ENCODE data around the gene OSBPL8. TPM values are rescaled to one million over a fixed set of nuclear protein-coding genes. Genes with fewer than 3 reads are reported as not detected.

The OSBPL8 gene
- total RNA-seq, 4 donors from 2014 or later = 25.6 to 46.0 (median 43.4) TPM

DNA sequence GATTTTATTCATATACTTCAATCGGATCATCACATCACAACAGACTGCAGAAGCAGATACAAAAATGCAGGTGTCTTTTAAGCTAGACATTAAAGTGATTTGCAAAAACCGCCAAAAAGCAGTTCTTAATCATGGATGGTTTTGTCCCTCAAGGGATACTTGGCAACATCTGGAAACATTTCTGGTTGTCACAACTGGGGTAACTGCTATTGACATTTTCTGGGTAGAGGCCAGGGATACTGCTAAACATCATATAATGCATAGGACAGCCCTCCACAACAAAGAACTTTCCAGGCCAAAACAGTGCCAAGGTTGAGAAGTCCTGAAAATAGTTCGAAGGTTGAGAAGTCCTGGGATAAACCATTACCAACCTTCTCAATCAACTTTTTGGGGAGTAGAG, 109.6 kb downstream of the OSBPL8 start:
- ATAC-seq = no peak
- no peak overlapping the region for H3K4me3 ChIP-seq
- H3K36me3 ChIP-seq = peaks cover 2 to 7% of the 10 kb centered on the region in 2 donors
- peaks cover 6 to 10% of the 10 kb centered on the region in 2 donors for H3K4me1 ChIP-seq
- no peaks in the 10 kb centered on the region for H3K9me3 ChIP-seq
- H3K27me3 ChIP-seq = no peaks in the 10 kb centered on the region
- no peak overlapping the region for H3K27ac ChIP-seq
- in situ Hi-C loops (cut with MboI; ENCODE audit: low sequenced_read_pairs in 4 of 4) (no loop called here), intact Hi-C loops (cut with DNase I; ENCODE audit: low total_unique reads) (loop anchor here (10.0 kb wide), 2 partner anchors 185 to 415 kb away; partner anchors contain the start of gene PHLDA1)
- no peak for DNase-seq
- TF ChIP-seq POLR2A (IDR thresholded peaks at IDR 0.05) = no peak

DNA sequence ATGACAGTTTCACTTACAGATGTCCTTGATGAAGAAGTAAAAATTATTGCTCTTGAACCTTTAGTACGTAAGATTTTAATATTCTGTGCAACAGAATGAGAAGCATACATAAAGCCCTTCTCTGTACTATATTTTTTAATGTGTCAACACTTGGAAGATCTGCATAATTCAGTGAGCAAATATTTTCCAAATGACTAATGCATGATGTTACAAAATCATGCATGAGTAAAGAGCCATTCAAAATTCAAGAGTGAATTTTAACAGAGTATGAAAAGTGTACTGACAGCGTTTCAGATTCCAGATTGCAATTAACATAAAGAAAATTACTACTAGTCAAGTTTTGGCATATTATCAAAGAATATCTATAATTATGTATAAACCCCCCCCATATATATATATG, 110.0 kb downstream of the OSBPL8 start:
- no peaks in the 10 kb centered on the region for H3K27me3 ChIP-seq
- peaks cover 2 to 7% of the 10 kb centered on the region in 2 donors for H3K36me3 ChIP-seq
- intact Hi-C loops (cut with DNase I; ENCODE audit: low total_unique reads) = no loop called here
- H3K27ac ChIP-seq = peak overlapping the region in 1 of 4 donors; percentile 21
- H3K4me3 ChIP-seq = no peak overlapping the region
- ATAC-seq = peak in 1 of 2 donors; percentile 35
- TF ChIP-seq POLR2A (IDR thresholded peaks at IDR 0.05) = no peak
- TF ChIP-seq, protein P1, sequence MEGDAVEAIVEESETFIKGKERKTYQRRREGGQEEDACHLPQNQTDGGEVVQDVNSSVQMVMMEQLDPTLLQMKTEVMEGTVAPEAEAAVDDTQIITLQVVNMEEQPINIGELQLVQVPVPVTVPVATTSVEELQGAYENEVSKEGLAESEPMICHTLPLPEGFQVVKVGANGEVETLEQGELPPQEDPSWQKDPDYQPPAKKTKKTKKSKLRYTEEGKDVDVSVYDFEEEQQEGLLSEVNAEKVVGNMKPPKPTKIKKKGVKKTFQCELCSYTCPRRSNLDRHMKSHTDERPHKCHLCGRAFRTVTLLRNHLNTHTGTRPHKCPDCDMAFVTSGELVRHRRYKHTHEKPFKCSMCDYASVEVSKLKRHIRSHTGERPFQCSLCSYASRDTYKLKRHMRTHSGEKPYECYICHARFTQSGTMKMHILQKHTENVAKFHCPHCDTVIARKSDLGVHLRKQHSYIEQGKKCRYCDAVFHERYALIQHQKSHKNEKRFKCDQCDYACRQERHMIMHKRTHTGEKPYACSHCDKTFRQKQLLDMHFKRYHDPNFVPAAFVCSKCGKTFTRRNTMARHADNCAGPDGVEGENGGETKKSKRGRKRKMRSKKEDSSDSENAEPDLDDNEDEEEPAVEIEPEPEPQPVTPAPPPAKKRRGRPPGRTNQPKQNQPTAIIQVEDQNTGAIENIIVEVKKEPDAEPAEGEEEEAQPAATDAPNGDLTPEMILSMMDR (IDR thresholded peaks at IDR 0.05 in 4 of 5, conservative IDR thresholded peaks at IDR 0.05 in 1 of 5) = no peak
- DNase-seq = no peak
- no peaks in the 10 kb centered on the region for H3K9me3 ChIP-seq
- in situ Hi-C loops (cut with MboI; ENCODE audit: low sequenced_read_pairs in 4 of 4) = no loop called here
- peaks cover 10 to 13% of the 10 kb centered on the region in 2 donors for H3K4me1 ChIP-seq

DNA sequence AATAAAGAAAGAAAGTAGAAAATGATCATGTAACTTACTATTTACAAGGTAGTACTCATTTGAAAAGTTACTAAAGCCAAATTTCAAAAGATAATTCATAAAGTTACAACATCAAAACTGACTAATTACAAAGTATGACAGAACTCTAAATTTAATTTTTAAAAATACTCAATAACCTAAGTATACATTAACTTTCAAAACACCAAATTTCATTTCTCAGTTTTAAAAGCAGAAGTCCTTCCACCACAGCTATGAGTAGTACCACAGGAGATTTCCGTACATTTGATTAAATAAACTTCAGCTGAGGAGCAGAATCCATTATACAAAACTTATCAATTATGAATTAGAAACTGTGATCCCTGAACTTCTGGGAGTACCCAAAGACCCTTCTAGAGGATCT, 110.6 kb downstream of the OSBPL8 start:
- H3K9me3 ChIP-seq = no peaks in the 10 kb centered on the region
- in situ Hi-C loops (cut with MboI; ENCODE audit: low sequenced_read_pairs in 4 of 4) (no loop called here), intact Hi-C loops (cut with DNase I; ENCODE audit: low total_unique reads) (no loop called here)
- H3K36me3 ChIP-seq = peaks cover 2 to 7% of the 10 kb centered on the region in 2 donors
- peaks cover 16 to 19% of the 10 kb centered on the region in 2 donors for H3K4me1 ChIP-seq
- ATAC-seq (no peak), DNase-seq (no peak)
- H3K27me3 ChIP-seq = no peaks in the 10 kb centered on the region
- TF ChIP-seq, protein P1 (IDR thresholded peaks at IDR 0.05 in 4 of 5, conservative IDR thresholded peaks at IDR 0.05 in 1 of 5) = no peak
- TF ChIP-seq POLR2A (IDR thresholded peaks at IDR 0.05) = no peak
- H3K27ac ChIP-seq = peak overlapping the region in 1 of 4 donors; percentile 21
- no peak overlapping the region for H3K4me3 ChIP-seq

DNA sequence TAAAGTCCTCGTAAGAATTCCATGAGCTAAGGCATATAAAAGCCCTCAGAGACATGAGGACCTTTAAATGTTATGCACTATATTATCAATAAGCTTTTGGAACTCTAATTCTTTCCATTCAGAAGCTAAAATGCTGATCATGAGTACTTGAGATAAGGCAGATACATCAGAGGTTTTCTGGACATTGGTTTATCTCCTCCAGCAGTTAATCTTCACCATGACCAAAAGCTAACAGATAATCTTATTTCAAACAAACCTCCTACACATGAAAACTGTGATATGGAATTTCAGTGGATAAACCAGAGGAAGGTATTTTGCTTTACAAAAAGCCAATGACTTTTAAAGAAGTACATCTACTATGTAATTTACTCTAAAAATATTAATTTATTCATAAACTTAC, 113.5 kb downstream of the OSBPL8 start:
- in situ Hi-C loops (cut with MboI; ENCODE audit: low sequenced_read_pairs in 4 of 4) (no loop called here), intact Hi-C loops (cut with DNase I; ENCODE audit: low total_unique reads) (no loop called here)
- no peak overlapping the region for H3K27ac ChIP-seq
- H3K36me3 ChIP-seq = peaks cover 2 to 7% of the 10 kb centered on the region in 2 donors
- peaks cover 25 to 28% of the 10 kb centered on the region in 2 donors for H3K4me1 ChIP-seq
- no peak overlapping the region for H3K4me3 ChIP-seq
- ATAC-seq (no peak), DNase-seq (no peak)
- H3K9me3 ChIP-seq = no peaks in the 10 kb centered on the region
- TF ChIP-seq POLR2A (IDR thresholded peaks at IDR 0.05) = no peak
- TF ChIP-seq, protein P1 (IDR thresholded peaks at IDR 0.05 in 4 of 5, conservative IDR thresholded peaks at IDR 0.05 in 1 of 5) = no peak
- H3K27me3 ChIP-seq = no peaks in the 10 kb centered on the region

DNA sequence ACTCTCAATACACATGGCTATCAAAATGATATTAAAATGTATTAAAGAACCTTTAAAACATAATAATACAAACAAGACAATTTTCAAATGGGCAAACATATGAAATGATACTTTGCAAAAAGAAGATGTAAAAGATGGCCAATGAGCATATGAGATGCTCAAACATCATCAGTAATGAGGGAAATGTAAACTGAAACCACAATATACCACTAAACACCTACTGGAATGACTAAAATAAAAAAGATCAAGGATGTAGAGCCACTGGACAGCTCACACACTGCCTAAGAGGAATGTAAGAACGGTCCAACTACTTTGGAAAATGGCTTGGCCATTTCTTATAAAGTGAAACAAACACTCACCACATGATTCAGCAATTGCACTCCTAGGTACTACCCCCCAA, 114.1 kb downstream of the OSBPL8 start:
- no peaks in the 10 kb centered on the region for H3K9me3 ChIP-seq
- in situ Hi-C loops (cut with MboI; ENCODE audit: low sequenced_read_pairs in 4 of 4) = no loop called here
- H3K4me1 ChIP-seq = peaks cover 28% of the 10 kb centered on the region in 2 donors
- H3K27me3 ChIP-seq = no peaks in the 10 kb centered on the region
- ATAC-seq = no peak
- peaks cover 2 to 4% of the 10 kb centered on the region in 2 donors for H3K36me3 ChIP-seq
- intact Hi-C loops (cut with DNase I; ENCODE audit: low total_unique reads) = no loop called here
- no peak overlapping the region for H3K4me3 ChIP-seq
- TF ChIP-seq, protein P1 (IDR thresholded peaks at IDR 0.05 in 4 of 5, conservative IDR thresholded peaks at IDR 0.05 in 1 of 5) = no peak
- TF ChIP-seq POLR2A (IDR thresholded peaks at IDR 0.05) = no peak
- H3K27ac ChIP-seq = no peak overlapping the region
- no peak for DNase-seq
